Posterior vena cava (tissue), 2 donors: ENCODE results near the gene CENPX. TPM values are rescaled to one million over a fixed set of nuclear protein-coding genes. Genes with fewer than 3 reads are reported as not detected.
"Not testable (repeated sequence)": the region's sequence is repeated elsewhere in the genome, so short reads cannot be mapped to it uniquely, and the experiment has no call there.

Experiments used
- DNase-seq: peaks from one replicate; pipeline ENCODE4 v3.0.0-alpha.2; 2020; ENCODE audit warnings: low spot score
- intact Hi-C, 2 donors: fragments of 100-400 bp; cut with DNase I; formaldehyde crosslinking; loops; one replicate each; pipeline versions ENCODE4 v1.14.1 to v1.14.2; 2022 to 2023
- total RNA-seq, 2 donors: library from RNA; stranded (reverse); fragmentation: NEBNext Ultra II Directional; extraction: Animal tissue kit (Norgen Biotek cat#: 25700); gene quantifications; one replicate each; pipeline ENCODE4 v1.2.1, GENCODE V29; 2021
- donor health status: DM: yes; HTN: yes; CAD: no.
- donor health status: DM: yes; HTN: yes; CAD: no.

CENPX gene
- total RNA-seq, 2 donors from 2014 or later, result 30.9 to 31.7 TPM

- no peak for DNase-seq
- intact Hi-C loops, result no loop called here
Measured at GRCh38 chr17:81993729-81994592, 28.7 kb downstream of the CENPX start.

GRCh38 chr17:81992306-81993102, 30.2 kb downstream of the CENPX start:
- DNase-seq, result no peak
- intact Hi-C loops, result no loop called here

- no peak for DNase-seq
- intact Hi-C loops, result loop anchor here in 1 of 2 donors (2.0 kb wide), 1 partner anchor 79 kb away; no protein-coding TSS in a partner anchor
Measured at GRCh38 chr17:81991684-81992305, 30.9 kb downstream of the CENPX start.

- DNase-seq, result no peak
- intact Hi-C loops, result loop anchor here in 1 of 2 donors (2.0 kb wide), 1 partner anchor 78 kb away; no protein-coding TSS in a partner anchor
Measured at GRCh38 chr17:81990836-81991683, 31.6 kb downstream of the CENPX start.

GRCh38 chr17:81987161-81987770, 35.4 kb downstream of the CENPX start:
- DNase-seq, result no peak
- intact Hi-C loops, result no loop called here

- intact Hi-C loops, result no loop called here
- no peak for DNase-seq
Measured at GRCh38 chr17:81986606-81987005, 36.1 kb downstream of the CENPX start.

- intact Hi-C loops, result no loop called here
Measured at GRCh38 chr17:81984773-81985410, 37.8 kb downstream of the CENPX start.

GRCh38 chr17:81983639-81984373, 38.9 kb downstream of the CENPX start:
- DNase-seq, result no peak
- intact Hi-C loops, result no loop called here

More at GRCh38 chr17:81984773-81985410, 37.8 kb downstream of the CENPX start:
- DNase-seq, result no peak

GRCh38 chr17:81983011-81983638, 39.6 kb downstream of the CENPX start:
- intact Hi-C loops, result no loop called here

GRCh38 chr17:81981511-81981910, 41.2 kb downstream of the CENPX start:
- intact Hi-C loops, result not testable (repeated sequence)

More at GRCh38 chr17:81983011-81983638, 39.6 kb downstream of the CENPX start:
- DNase-seq, result no peak

GRCh38 chr17:81980707-81981343, 41.9 kb downstream of the CENPX start:
- intact Hi-C loops, result no loop called here

More at GRCh38 chr17:81981511-81981910, 41.2 kb downstream of the CENPX start:
- DNase-seq, result not testable (repeated sequence)

GRCh38 chr17:81980122-81980521, 42.6 kb downstream of the CENPX start:
- intact Hi-C loops, result no loop called here
- no peak for DNase-seq

More at GRCh38 chr17:81980707-81981343, 41.9 kb downstream of the CENPX start:
- no peak for DNase-seq

GRCh38 chr17:81978524-81979298, 44.0 kb downstream of the CENPX start:
- DNase-seq, result no peak
- intact Hi-C loops, result no loop called here

- intact Hi-C loops, result no loop called here
Measured at GRCh38 chr17:81977211-81977808, 45.4 kb downstream of the CENPX start, which contains the start of gene ASPSCR1. ASPSCR1 (plus strand) TSS chr17:81977629; CDS start chr17:81977647, 18 bp downstream.

More at GRCh38 chr17:81977211-81977808, 45.4 kb downstream of the CENPX start, which contains the start of gene ASPSCR1:
- peak; percentile 97 for DNase-seq
